Cardiac muscle cell (in vitro differentiated cells and primary cell): ENCODE data around the gene B4GALT1. TPM values are rescaled to one million over a fixed set of nuclear protein-coding genes. Genes with fewer than 3 reads are reported as not detected.

ENCODE experiments used
- DNase-seq, 2 donors: peaks; one replicate each; pipeline versions ENCODE4 v3.0.0 to v3.0.0-alpha.2; 2010 to 2017; ENCODE audit warnings: low read depth in 1 of 2, low spot score in 1 of 2
- H3K27ac ChIP-seq: fragments of 200-600 bp; sonication (generic); 2 replicates; pipeline ENCODE4 v1.5.1; 2016
- H3K27me3 ChIP-seq: fragments of 200-600 bp; sonication (generic); 2 replicates; pipeline ENCODE4 v1.6.0; 2016; ENCODE audit warnings: control low read depth
- H3K36me3 ChIP-seq: fragments of 200-600 bp; sonication (generic); 2 replicates; pipeline ENCODE4 v1.5.1; 2016; ENCODE audit warnings: control low read depth
- H3K4me1 ChIP-seq: fragments of 200-600 bp; sonication (generic); 2 replicates; pipeline ENCODE4 v1.8.1; 2017; ENCODE audit warnings: low read depth, mild to moderate bottlenecking, mixed run types
- H3K4me3 ChIP-seq: fragments of 200-600 bp; sonication (generic); 2 replicates; pipeline ENCODE4 v1.5.1; 2016; ENCODE audit warnings: mild to moderate bottlenecking
- H3K9me3 ChIP-seq: fragments of 200-600 bp; sonication (generic); 2 replicates; pipeline ENCODE4 v1.5.1; 2017; ENCODE audit warnings: low read depth, mild to moderate bottlenecking, control low read depth
- CTCF ChIP-seq: IDR thresholded peaks from 2 replicates; pipeline ENCODE4 v1.5.1; 2012; ENCODE audit warnings: low read depth, mild to moderate bottlenecking, low read length
- polyA plus RNA-seq: library from polyadenylated mRNA; unstranded; fragments of >200 nt; fragmentation: Nextera tagmentation; extraction: Ambion mirVana; gene quantifications from 2 replicates; pipeline ENCODE4 v1.2.1, GENCODE V29; 2016
- total RNA-seq: library from RNA; depleted of rRNA; stranded (reverse); fragments of >200 nt; gene quantifications from 2 replicates; pipeline ENCODE4 v1.2.3, GENCODE V29; 2016

Gene B4GALT1
- total and polyA plus RNA-seq, 2 experiments from 2014 or later, result 22.1 to 33.6 TPM

- peaks cover 11% of the 10 kb centered on the region for H3K36me3 ChIP-seq
- no peaks in the 10 kb centered on the region for H3K4me1 ChIP-seq
- no peak for DNase-seq
- H3K4me3 ChIP-seq, result no peak overlapping the region
- H3K27me3 ChIP-seq, result no peaks in the 10 kb centered on the region
- no peaks in the 10 kb centered on the region for H3K9me3 ChIP-seq
- TF ChIP-seq CTCF, result no peak
- no peak overlapping the region for H3K27ac ChIP-seq
Observed at GRCh38 chr9:33112094-33112493, 55.0 kb downstream of the B4GALT1 start.

- H3K36me3 ChIP-seq, result peaks cover 11% of the 10 kb centered on the region
- no peak overlapping the region for H3K4me3 ChIP-seq
- H3K9me3 ChIP-seq, result no peaks in the 10 kb centered on the region
- no peak for TF ChIP-seq CTCF
- no peaks in the 10 kb centered on the region for H3K27me3 ChIP-seq
- H3K4me1 ChIP-seq, result peaks cover 4% of the 10 kb centered on the region
- no peak overlapping the region for H3K27ac ChIP-seq
- DNase-seq, result no peak
Observed at GRCh38 chr9:33111631-33112030, 55.5 kb downstream of the B4GALT1 start.

- no peaks in the 10 kb centered on the region for H3K27me3 ChIP-seq
- no peak for DNase-seq
- H3K4me1 ChIP-seq, result peaks cover 4% of the 10 kb centered on the region
- peaks cover 11% of the 10 kb centered on the region for H3K36me3 ChIP-seq
- no peak overlapping the region for H3K27ac ChIP-seq
- TF ChIP-seq CTCF, result no peak
- H3K9me3 ChIP-seq, result no peaks in the 10 kb centered on the region
- H3K4me3 ChIP-seq, result no peak overlapping the region
Observed at GRCh38 chr9:33110686-33111085, 56.5 kb downstream of the B4GALT1 start.

GRCh38 chr9:33109850-33110595 lies 57.1 kb downstream of the B4GALT1 start:
- H3K4me3 ChIP-seq, result no peak overlapping the region
- peaks cover 4% of the 10 kb centered on the region for H3K4me1 ChIP-seq
- peaks cover 11% of the 10 kb centered on the region for H3K36me3 ChIP-seq
- H3K9me3 ChIP-seq, result no peaks in the 10 kb centered on the region
- no peak overlapping the region for H3K27ac ChIP-seq
- H3K27me3 ChIP-seq, result no peaks in the 10 kb centered on the region
- no peak for TF ChIP-seq CTCF
- no peak for DNase-seq

GRCh38 chr9:33109097-33109496 lies 58.0 kb downstream of the B4GALT1 start:
- Histone ChIP-seq H3K9me3 (no peaks in the 10 kb centered on the region), H3K27me3 (no peaks in the 10 kb centered on the region), H3K27ac (peak overlapping the region; percentile 39), H3K4me3 (no peak overlapping the region), H3K4me1 (peaks cover 4% of the 10 kb centered on the region), H3K36me3 (peaks cover 11% of the 10 kb centered on the region)
- no peak for TF ChIP-seq CTCF
- no peak for DNase-seq
